ENCODE data around the gene FOXL1. TPM values are rescaled to one million over a fixed set of nuclear protein-coding genes. Genes with fewer than 3 reads are reported as not detected.

Gene FOXL1
- polyA plus RNA-seq, 3 donors = not detected

- no peak overlapping the region for H3K4me3 Mint-ChIP-seq
- peaks cover 0 to 8% (median 6%) of the 10 kb centered on the region in 3 donors for H3K27me3 Mint-ChIP-seq (ENCODE audit: low read depth in 3 of 3)
- H3K9ac ChIP-seq (ENCODE audit: insufficient read depth, low read length, poor library complexity, severe bottlenecking) = no peak overlapping the region
- DNase-seq = no peak
- TF ChIP-seq CTCF (IDR thresholded peaks at IDR 0.05) = no peak
- H3K27ac ChIP-seq (ENCODE audit: low read depth in 1 of 2, low read length in 2 of 2) = no peak overlapping the region
- no peaks in the 10 kb centered on the region for H3K79me2 ChIP-seq (ENCODE audit: insufficient read depth, low read length)
- no peak overlapping the region for H2AFZ ChIP-seq (ENCODE audit: insufficient read depth, low read depth, low read length, poor library complexity, severe bottlenecking)
- no peak overlapping the region for H3K4me2 ChIP-seq (replicated peaks; ENCODE audit: extremely low read depth, low read length, poor library complexity, severe bottlenecking)
- no peak overlapping the region for H3K27ac Mint-ChIP-seq
- no peak overlapping the region for H3K4me3 ChIP-seq (replicated peaks in 1 of 3; ENCODE audit: low read depth in 2 of 3, low read length in 3 of 3)
- H4K20me1 ChIP-seq (ENCODE audit: insufficient read depth, low read length) = no peaks in the 10 kb centered on the region
- H3K9me3 ChIP-seq (replicated peaks in 1 of 2; ENCODE audit: control insufficient read depth in 1 of 2, insufficient read depth in 1 of 2, low read length in 2 of 2) = no peaks in the 10 kb centered on the region
- no peaks in the 10 kb centered on the region for H3K36me3 Mint-ChIP-seq
- intact Hi-C loops (cut with micrococcal nuclease) = no loop called here
- no peaks in the 10 kb centered on the region for H3K27me3 ChIP-seq (ENCODE audit: control insufficient read depth in 2 of 2, insufficient read depth in 2 of 2, low read length in 2 of 2)
- peaks cover 0 to 12% (median 8%) of the 10 kb centered on the region in 7 donors for H3K9me3 Mint-ChIP-seq
- H3K36me3 ChIP-seq (replicated peaks in 1 of 2; ENCODE audit: control insufficient read depth in 1 of 2, insufficient read depth in 2 of 2, low read length in 2 of 2) = no peaks in the 10 kb centered on the region
- WGBS (ENCODE audit: insufficient coverage) = 92% methylated on average over 9 of the region's 10 CpGs
- peaks cover 0 to 1% of the 10 kb centered on the region in 2 donors for H3K4me1 ChIP-seq (ENCODE audit: control insufficient read depth in 1 of 2, insufficient read depth in 2 of 2, low read length in 2 of 2)
- peaks cover 6% of the 10 kb centered on the region for H3K4me1 Mint-ChIP-seq
These were observed 31.3 kb downstream of the FOXL1 start for GRCh38 chr16:86609661-86610060.

- Histone ChIP-seq H3K27me3 (ENCODE audit: control insufficient read depth in 2 of 2, insufficient read depth in 2 of 2, low read length in 2 of 2) (no peaks in the 10 kb centered on the region), H3K4me3 (replicated peaks in 1 of 3; ENCODE audit: low read depth in 2 of 3, low read length in 3 of 3) (no peak overlapping the region), H3K36me3 (replicated peaks in 1 of 2; ENCODE audit: control insufficient read depth in 1 of 2, insufficient read depth in 2 of 2, low read length in 2 of 2) (no peaks in the 10 kb centered on the region), H3K9me3 (replicated peaks in 1 of 2; ENCODE audit: control insufficient read depth in 1 of 2, insufficient read depth in 1 of 2, low read length in 2 of 2) (no peaks in the 10 kb centered on the region), H3K9ac (ENCODE audit: insufficient read depth, low read length, poor library complexity, severe bottlenecking) (no peak overlapping the region), H3K79me2 (ENCODE audit: insufficient read depth, low read length) (no peaks in the 10 kb centered on the region), H3K4me2 (replicated peaks; ENCODE audit: extremely low read depth, low read length, poor library complexity, severe bottlenecking) (no peak overlapping the region), H3K4me1 (ENCODE audit: control insufficient read depth in 1 of 2, insufficient read depth in 2 of 2, low read length in 2 of 2) (no peaks in the 10 kb centered on the region), H3K27ac (ENCODE audit: low read depth in 1 of 2, low read length in 2 of 2) (no peak overlapping the region), H4K20me1 (ENCODE audit: insufficient read depth, low read length) (no peaks in the 10 kb centered on the region), H2AFZ (ENCODE audit: insufficient read depth, low read depth, low read length, poor library complexity, severe bottlenecking) (no peak overlapping the region)
- intact Hi-C loops (cut with micrococcal nuclease) = no loop called here
- no peaks in the 10 kb centered on the region for H3K4me1 Mint-ChIP-seq
- no peak for TF ChIP-seq CTCF (IDR thresholded peaks at IDR 0.05)
- H3K36me3 Mint-ChIP-seq = no peaks in the 10 kb centered on the region
- WGBS (ENCODE audit: insufficient coverage) = 83% methylated on average over 17 of the region's 18 CpGs
- no peak overlapping the region for H3K4me3 Mint-ChIP-seq
- H3K9me3 Mint-ChIP-seq = peaks cover 0 to 8% (median 3%) of the 10 kb centered on the region in 7 donors
- H3K27me3 Mint-ChIP-seq (ENCODE audit: low read depth in 3 of 3) = peaks cover 0 to 8% (median 5%) of the 10 kb centered on the region in 3 donors
- H3K27ac Mint-ChIP-seq = no peak overlapping the region
- DNase-seq = no peak
These were observed 32.6 kb downstream of the FOXL1 start for GRCh38 chr16:86610779-86611524.

Data from CD14-positive monocyte (primary cell).